SU-DHL-6 (cell line): ENCODE measurements around the gene SLC37A3.

Experiments used
- CTCF ChIP-seq: fragments of 200-600 bp; sonication (generic); IDR thresholded peaks from one replicate; pipeline ENCODE4 v1.5.1; 2017; ENCODE audit warnings: antibody characterized with exemption, mild to moderate bottlenecking, low read length, moderate library complexity; ENCODE audit not compliant: insufficient read depth, poor library complexity, severe bottlenecking
- EZH2phosphoT487 ChIP-seq: fragments of 200-600 bp; sonication (generic), shearing (Covaris generic); conservative IDR thresholded peaks from 2 replicates; pipeline ENCODE4 v1.6.1; 2018; ENCODE audit warnings: mild to moderate bottlenecking, antibody characterized with exemption, low read length, moderate library complexity, mixed read lengths

GRCh38 chr7:140375892-140376730 lies 22.2 kb downstream of the SLC37A3 start:
- TF ChIP-seq CTCF (no peak), EZH2phosphoT487 (no peak)
